SW 1271 (cell line): ENCODE measurements around the gene RCBTB1.
"Not testable (repeated sequence)": the region's sequence is repeated elsewhere in the genome, so short reads cannot be mapped to it uniquely, and the experiment has no call there.

Experiments used
- DNase-seq, 2 experiments: peaks; one replicate each; lab custom pipeline; 2025; lab: John Stamatoyannopoulos, UW

The RCBTB1 gene

DNA sequence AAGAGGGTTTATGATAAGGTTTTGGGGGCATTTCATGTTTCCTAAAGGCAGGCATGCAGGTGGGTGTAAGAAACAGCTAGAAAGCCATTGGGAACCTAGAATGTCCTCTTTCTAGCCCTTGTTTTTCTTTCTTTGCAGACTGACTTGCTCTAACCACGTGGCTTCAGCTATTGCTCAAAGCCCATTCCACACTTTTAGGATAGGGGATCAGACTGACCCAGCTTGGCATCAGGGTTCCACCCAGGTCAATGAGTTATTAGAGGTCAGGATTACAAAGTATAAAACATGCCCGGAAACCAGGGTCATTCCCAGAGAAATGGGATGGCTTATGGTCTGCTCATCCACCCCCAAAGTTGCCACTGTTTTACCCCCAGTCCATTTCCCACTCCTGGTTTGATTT is 72.8 kb downstream of the RCBTB1 start:
- no peak for DNase-seq

GRCh38 chr13:49503951-49504350 is 81.4 kb downstream of the RCBTB1 start:
- no peak for DNase-seq

DNA sequence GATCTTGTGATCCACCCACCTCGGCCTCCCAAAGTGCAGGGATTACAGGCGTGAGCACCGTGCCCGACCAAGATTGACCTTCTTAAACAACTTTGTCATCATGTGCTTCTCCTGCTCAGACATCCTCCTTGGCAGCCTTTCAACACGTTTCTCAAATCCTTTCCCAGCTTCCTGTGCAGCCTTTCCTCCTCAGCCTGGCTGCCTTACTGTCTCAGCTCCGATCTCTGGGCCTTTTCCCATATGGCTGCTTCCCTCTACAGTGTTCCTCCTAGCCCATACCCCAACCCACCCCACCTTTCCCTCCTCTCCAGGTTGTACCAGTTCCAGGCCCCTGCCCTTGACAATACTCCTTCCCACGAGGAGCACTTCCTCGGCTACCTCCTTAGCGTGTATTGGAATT is 82.4 kb downstream of the RCBTB1 start:
- DNase-seq: no peak

GRCh38 chr13:49499889-49500660 is 85.3 kb downstream of the RCBTB1 start:
- DNase-seq: no peak

DNA sequence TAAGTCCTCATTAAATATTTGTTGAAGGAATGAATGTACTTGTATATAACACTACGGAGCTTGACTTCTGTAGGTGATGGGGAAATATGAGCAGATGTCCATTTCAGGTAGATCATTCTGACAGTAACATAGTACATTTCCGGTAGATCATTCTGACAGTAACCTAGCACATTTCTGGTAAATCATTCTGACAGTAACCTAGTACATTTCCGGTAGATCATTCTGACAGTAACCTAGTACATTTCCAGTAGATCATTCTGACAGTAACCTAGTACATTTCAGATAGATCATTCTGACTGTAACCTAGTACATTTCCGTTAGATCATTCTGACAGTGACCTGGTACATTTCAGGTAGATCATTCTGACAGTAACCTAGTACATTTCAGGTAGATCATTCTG is 87.2 kb downstream of the RCBTB1 start:
- DNase-seq: no peak

- no peak for DNase-seq
These were observed 88.1 kb downstream of the RCBTB1 start for GRCh38 chr13:49497272-49497671.

DNA sequence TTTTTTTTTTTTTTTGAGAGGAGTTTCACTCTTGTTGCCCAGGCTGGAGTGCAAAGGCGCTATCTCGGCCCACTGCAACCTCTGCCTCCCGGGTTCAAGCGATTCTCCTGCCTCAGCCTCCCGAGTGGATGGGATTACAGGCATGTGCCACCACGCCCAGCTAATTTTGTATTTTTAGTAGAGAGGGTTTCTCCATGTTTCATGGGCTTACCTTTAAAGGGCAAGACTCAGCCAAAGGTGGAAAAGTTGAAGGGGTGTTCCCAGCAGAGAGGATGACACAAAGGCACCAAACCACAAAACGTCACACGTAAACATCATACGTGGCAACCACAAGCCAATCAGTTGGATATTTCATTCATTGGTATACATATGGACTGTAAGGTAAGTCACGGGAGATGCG is 88.5 kb downstream of the RCBTB1 start:
- not testable (repeated sequence) for DNase-seq

DNA sequence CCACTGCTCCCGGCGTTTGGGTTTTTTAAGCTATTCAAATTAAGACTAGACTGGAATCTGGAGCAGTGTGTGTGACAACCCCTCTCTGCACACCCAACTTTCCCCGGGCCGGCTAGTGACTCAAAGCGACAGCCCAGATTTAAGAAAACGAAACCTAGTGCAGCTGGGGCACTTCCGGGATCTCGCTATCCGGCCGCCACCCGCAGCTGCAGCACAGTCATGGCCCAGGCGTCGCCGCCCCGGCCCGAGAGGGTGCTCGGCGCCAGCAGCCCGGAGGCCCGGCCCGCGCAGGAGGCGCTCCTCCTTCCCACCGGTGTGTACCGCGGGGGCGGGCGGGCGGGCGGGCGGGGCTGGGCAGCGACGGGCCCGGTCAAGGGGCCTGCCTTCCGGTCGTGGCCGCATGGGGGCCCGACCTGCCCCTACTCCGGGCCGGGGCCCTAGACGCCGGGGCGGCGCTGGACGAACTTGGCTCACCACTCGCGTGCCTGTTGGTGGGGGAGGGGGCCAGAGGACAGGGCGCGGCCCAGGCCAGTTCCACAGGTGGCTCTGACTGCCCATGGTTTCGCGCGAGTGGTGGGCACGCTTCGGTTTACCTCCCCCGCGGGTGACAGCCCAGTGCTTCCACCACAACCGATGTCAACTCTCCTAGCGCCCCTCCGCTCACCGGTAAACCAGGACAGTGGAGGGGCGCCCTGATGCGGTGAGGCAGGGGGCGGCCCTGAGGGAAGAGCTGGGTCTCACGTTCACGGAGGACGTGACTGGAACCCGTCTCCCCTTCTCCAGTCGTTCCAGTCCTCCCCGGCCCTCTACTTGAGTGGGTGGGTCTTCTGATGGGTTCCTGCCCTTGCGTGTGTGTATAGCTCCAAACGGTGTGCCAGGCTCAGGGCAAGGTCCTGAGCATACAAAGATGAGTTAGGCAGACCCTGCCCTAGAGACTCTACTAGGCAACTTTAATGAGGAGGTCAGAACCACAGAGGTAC is 89.3 kb downstream of the RCBTB1 start, which contains the start of gene PHF11:
Gene PHF11, plus strand, starts transcription at position 171 of the 980 bp plus-strand sequence. Its CDS starts 49 bp downstream, at position 220.
- DNase-seq: peak; percentile 4 to 55

DNA sequence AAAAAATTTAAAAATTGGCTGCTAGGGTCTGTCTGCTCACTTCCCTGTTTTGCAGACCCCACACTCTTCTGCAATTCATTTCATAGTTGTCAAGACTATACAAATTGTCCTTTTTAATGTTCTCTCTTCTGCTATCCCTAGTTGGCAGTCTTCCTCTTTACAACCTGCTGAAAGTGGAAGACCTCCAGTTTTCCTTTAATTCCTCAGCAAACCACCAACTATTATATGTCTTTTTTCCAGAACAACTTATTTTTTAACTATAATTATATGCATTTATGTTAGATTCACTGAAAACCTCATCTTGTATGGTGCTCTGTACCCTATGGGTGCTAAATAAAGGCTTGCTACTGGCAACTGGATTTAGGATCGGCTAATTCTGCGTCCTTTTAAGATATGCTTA is 90.7 kb downstream of the RCBTB1 start:
- no peak for DNase-seq

DNA sequence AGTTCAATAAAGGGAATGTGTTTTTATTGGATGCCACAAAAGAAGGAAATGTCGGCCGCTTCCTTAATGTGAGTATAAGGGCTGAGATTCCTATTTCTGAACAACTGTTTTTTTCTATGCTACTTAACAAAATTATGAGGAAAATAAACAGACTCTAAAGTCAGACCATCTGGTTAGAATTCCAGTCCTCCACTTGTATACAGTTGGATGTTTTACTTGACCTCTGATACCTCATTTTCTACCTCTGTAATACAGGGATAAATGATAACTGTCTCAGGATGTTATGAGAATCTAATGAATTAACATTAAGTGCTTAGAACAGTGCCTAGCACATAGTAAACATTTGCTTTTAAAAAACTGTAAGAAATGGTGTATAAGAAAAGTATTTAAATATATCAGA is 96.8 kb downstream of the RCBTB1 start:
- DNase-seq: no peak
